NCI-H69 (cell line): ENCODE results near the gene MNAT1.
A peak's percentile ranks its signal among the peaks of the same experiment; 100 is the strongest.

ENCODE experiments used
- DNase-seq: peaks from one replicate; lab custom pipeline; 2025; lab: John Stamatoyannopoulos, UW

Gene MNAT1

DNA sequence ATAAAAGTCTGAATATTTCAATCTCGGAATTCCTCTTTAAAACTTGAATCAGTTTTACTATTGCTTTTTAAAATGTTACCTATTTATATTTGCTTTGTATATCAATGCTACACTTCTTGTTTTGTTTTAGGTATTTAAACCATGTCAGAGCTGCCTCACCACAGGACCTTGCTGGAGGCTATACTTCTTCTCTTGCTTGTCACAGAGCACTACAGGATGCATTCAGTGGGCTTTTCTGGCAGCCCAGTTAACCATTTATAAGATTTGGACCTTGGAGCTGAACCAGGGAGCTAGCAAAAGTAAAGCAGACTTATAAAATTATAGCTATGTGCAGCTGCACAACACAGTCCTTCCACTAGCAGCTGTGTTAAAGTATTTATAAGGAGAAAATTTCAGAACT is 233.5 kb downstream of the MNAT1 start:
- DNase-seq = peak; percentile 48

DNA sequence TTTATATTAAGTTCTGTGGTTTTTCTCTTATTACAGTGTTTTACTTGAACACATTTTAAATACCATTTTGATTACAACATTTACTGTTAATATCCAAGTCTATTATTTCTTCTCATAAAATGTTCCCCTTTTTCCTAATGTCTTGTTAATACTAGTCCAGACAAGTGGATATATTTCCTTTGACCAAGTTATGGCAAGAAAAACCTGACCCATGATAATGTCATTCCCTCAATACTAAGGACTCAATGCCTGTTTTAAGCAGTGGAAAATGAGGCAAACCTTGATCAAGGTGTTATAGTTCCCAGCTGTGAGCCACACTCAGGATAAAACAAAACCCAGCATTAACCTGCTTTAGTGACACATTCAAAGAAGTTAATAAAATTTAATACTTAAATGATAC is 234.1 kb downstream of the MNAT1 start:
- DNase-seq = peak; percentile 42

DNA sequence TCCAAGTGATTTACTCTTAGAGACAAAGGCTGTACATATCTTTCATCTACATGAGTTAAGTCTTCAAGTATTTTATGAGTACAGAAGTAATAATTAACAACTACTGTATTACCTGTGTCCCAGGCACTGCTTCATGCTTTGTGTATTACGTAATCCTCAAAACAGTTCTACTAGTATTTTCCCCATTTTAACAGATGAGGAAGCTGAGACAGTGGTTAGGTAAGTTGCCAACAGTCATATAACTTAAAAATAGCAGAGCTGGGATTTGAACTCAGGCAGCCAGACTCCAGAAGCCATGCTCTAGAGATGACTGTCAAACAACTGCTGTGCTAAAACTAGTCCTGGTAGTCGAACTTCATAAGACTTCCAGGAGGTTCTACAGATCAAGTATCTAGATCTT is 235.6 kb downstream of the MNAT1 start:
- no peak for DNase-seq

DNA sequence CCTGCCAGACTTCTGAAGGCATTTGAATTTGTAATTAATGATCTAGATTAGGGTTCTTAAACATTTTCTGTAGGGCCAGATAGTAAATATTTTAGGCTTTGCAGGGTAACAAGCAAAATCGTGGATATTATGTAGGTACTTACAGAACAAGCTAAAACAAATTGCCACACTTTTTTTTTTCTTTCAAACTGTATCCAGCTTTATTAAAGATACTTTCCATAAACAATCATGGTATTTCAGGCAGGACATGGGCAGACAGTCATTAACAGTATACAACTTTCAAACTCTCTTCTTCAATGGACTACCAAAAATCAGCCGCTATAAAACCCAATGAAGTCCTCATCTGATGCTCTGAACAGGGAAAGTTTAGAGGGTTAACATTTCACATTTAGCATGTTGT is 236.7 kb downstream of the MNAT1 start:
- no peak for DNase-seq

DNA sequence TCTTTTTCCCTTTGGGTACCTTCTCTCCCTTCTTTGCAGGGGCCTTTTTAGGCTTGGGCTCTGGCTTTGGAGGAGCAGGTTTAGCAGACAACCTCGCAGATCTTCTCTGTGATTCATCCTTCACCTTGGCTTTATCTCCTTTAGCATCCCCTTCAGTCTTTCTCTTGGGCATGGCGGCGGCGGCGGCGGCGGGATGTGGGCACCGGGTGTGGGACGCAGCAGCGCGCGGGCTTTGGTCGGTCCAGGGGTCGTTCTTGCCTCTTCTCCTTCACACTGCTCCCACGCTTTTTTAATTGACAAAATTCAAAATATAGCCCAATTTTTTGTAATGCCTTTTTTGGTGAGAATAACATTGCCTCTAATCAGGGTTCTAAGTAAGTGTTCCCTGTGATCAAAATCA is 237.7 kb downstream of the MNAT1 start:
- no peak for DNase-seq

DNA sequence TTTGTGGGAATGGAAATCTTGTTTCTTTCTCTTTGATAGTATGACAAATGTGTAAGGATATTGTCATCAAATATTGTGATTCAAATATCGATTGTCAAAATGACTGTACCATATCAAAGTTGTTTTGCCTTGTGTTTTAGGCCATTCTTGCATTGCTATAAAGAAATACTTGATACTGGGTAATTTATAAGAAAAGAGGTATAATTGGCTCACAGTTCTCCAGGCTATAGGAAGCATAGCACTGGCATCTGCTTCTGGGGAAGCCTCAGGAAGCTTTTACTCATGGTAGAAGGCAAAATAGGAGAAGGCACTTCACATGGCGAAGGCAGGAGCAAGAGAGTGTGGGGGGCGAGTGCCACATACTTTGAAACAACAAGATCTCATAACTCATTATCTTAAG is 238.5 kb downstream of the MNAT1 start:
- no peak for DNase-seq

DNA sequence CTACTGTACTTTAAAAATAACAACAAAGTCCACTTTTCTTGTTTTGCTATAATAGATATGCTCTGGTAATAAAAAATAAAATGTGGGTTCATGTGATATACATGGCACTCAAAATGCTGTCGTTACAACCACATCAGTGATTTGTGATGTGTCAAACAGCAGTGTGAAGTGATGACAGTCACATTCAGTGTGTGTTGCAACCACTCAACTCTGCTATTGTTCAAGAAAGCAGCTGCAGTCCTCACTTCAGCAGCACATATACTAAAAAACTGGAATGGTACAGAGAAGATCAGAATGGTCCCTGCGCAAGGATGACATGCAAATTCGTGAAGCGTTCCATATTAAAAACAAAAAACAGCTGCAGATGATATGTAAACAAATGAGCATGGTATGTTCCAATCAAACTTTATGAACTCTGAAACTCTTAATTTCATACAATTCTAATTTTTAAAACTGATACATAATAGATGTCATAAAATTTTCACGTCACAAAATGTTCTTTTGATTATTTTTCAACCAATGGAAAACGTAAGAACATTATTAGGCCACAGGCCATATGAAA is 239.6 kb downstream of the MNAT1 start:
- DNase-seq = no peak

DNA sequence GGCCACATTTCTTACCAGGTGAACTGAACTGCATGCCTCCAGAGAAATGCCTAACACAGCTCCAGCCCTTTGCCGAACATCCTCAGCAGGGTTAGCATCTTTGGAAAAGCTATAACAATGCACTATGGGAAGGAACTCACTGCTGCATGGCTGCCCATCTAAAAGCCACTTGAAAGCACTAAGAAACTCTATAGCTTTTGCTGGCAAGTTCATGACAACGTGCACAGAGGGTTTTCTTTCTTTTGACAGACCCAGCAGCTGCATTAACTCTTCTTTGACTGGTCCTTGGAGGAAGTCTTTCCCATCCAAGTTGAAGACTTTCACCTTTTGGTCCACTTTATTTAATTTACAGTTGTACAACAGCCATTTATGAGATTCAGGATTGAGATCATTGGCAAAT is 241.0 kb downstream of the MNAT1 start:
- DNase-seq = no peak

DNA sequence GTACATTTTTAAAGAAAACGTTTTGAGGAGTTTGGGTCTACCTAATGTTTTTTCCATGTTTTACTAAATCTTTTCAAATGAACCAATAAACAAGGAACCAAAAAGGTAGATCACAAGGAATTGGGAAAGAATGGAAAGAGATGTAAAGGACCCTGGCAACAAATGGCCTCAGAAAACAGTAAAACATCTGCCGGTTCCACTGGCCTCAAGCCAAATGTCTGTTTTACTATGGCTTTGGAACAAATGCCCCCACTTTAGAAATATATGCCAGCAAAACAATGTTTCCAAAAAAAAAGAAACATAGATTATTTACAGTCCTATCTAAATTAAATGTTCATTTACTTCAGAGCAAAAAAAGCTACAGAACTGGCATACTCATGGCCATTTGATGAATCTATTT is 243.3 kb downstream of the MNAT1 start:
- peak; percentile 64 for DNase-seq

DNA sequence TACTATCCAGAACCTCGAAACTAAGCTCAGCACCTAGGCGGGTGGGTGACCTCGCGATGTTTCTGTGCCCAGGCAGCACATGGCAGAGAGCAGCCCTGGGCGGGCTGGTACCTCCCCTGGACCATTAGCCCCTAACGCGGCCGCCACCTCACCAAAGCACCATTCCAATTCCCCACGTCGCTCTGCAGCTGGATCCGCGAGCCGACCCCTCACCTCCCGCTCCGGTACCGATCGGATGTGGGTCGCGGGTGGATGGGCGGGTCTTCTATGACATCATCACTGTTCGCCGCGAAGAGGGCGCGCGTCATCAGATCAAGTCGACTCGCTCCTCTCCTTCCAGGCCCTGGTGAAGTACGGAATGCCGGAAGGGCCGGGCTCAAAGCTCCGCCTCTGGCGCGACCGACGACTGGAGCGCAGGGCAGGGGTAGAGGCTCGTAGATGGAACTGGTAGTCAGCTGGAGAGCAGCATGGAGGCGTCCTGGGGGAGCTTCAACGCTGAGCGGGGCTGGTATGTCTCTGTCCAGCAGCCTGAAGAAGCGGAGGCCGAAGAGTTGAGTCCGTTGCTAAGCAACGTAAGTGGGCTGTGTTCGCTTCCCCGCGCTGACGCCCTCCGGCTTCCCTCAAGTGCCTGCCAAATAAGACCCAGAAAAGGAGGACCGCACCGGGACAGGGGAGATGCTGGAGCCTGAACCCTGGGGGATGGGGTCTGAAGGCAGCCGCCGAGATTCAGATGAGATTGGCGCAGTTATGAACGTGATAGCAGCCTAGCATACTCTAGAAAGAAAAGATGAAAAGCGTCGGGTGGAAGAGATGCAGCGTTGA is 246.5 kb downstream of the MNAT1 start, which contains the start of the genes SLC38A6 and TRMT5:
TSS of gene SLC38A6 (plus strand) at position 435 of the 822 bp plus-strand sequence. CDS start at position 468, 33 bp downstream.
TSS of gene TRMT5 (minus strand) at position 269 of the 822 bp plus-strand sequence. CDS start at position 163, 106 bp downstream.
- peak; percentile 97 for DNase-seq

DNA sequence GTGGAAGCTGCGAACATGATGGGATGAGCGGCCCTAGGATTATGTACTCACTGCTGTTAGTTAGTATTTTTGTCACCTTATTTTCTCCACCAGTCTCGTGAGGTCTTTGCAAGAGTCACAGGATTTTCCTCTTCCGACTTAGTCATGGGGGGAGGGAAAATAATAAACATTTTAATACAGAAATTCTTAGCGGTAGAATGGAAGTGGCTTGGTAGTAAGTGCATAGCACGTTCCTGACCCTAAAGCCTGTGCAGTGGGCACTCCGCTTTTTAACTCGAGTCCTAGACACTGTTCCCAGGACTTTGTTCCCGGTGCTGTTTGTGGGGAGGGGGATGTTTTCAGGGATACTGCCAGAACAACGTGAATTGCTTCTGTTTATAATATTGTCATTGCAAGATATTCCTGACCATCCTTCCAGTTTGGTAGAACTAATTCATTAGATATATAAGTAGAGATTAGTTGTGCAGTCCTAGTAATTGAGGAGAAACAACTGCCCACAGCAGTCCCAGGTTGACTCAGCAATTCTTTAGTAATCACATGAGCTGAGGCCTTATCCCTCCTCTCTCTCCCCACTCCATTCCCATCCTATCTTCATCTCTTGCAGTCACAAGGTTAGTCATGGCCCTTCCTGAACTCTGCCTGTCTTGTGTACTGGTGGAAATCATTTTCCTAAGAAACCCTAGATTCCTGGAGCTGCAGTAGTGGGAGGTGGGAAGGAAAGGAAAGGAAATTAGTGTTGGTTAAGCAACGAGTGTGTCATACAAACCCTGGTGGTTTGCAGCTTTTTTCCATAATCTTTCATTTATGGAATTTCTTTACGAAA is 247.3 kb downstream of the MNAT1 start:
- peak; percentile 44 for DNase-seq

DNA sequence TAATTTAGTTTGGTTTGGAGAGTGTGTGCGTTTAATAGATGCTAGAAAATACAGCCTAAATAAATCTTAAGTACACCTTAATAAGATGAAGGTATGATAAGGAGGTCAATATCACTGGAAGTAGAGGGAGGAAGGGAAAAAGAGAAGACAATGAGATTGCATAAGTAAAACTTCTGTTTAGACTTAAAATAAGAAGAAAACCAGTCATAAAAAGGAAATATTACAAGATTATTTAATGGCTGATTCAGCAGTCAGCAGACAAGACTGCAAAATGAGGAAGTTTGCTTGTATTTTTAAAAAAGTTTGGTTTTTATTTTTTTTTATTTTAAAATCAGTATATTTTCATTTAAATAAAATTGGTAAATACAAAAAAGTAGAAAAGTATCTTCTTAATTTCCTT is 249.6 kb downstream of the MNAT1 start:
- DNase-seq = no peak

DNA sequence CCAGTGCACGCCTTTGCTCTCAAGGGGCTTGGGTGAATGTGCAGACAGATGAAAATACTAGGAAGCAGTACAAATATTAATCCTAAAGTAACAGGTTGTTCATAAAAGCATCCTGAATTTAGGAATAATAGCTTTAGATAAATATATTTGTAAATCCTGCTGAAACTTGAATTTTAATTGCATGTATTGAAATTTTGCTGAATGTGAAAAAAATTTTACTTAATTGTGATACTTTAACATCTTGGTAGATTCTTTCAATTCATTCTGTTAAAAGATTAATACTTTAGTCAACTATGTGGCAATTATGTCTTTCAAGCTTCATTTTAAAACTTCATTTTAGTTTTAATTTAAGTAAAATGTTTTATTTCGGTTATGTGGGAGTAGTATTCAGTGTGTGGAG is 251.9 kb downstream of the MNAT1 start:
- DNase-seq = no peak

DNA sequence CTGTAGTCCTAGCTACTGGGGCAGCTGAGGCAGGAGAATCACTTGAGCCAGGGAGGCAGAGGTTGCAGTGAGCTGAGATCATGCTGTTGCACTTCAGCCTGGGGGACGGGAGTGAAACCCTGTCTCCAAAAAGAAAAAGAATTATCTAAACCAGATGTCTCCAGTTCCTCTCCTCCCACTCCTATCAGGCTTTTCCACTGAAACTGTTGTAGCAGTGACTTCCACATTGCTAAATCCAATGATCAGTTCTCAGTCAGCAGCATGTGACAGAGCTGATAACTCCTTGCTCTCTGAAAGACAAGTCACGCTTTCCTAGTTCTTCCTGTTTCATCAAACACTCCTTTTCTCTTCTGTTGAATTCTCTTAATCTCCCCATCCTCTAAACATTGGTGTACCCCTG is 255.0 kb downstream of the MNAT1 start:
- no peak for DNase-seq

DNA sequence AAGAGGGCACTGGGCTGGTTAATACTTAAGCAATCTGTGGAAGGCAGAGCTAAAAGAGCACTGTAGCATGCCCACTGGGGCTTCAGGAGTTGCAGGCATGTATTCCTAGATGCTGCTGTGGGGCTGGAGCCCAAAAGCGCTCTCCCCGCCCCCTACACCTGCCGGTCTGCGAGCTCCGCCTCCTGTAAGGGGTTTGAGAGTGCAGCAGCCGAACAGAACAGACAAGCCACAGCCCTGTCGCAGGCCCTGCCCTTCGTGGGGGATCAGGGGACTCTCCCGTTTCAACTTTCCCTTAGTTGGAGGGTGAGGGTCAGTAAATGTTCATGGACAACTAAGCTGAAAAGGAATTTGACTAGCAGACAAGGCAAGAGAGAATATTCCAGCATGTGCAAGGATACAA is 264.1 kb downstream of the MNAT1 start:
- DNase-seq = no peak

DNA sequence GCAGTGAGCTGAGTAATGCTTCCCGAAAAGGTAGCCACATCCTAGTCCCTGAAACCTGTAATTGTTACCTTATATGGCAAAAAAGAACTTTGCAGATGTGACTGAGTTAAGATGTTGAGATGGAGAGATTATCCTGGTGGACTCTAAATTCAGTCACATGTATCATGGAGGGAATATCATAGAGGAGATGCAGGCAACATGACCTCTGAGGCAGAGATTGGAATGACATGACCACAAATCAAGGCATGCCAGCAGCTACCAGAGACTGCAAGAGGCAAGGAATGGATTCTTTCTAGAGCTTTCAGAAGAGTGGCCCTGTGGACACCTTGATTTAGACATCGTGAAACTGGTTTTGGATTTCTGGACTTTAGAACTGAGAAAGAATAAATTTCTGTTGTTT is 265.0 kb downstream of the MNAT1 start:
- DNase-seq = no peak

DNA sequence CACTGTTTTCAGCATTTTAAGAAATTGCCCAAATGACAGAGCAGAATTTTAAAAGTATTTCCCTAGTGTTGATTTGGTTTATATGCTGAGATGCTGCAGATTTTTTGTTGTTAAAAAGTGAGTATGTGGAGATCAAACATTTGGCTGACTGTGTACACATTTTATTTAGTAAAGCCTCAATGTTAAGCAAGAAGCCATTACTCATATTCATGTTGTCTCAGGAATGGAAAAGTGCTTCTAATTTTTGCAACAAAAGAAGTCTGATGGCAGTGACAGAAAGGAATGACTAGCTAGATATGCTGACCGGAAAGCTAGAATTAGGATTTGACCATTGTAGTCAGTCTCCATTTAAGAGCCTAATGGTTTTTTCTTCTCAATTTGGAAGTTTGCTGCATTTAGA is 269.0 kb downstream of the MNAT1 start:
- DNase-seq = no peak

DNA sequence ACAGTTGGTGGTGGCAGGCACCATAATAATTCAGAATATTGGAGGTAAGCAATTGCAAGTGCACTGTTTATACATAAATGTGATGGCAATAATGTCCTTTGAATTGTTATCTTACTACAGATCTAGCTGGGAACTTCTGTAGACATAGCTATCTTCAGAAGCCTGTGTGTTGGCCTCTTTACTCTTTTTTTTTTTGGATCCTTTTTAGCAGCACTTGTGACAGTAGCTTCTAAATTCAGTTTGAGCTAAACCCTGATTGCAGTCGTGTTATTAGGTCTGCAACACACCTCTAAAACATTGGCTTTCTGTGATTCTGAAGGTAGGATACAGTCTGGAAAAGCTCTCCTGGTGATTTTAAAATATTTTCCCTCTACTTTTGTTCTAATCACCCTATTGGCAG is 285.0 kb downstream of the MNAT1 start:
- DNase-seq = no peak
